ENCODE results near the gene AURKAIP1. TPM values are rescaled to one million over a fixed set of nuclear protein-coding genes. Genes with fewer than 3 reads are reported as not detected.

The AURKAIP1 gene
- total RNA-seq, 1 experiment from 2014 or later, result 180 TPM

GRCh38 chr1:1400576-1401456 is 25.8 kb upstream of the AURKAIP1 start:
- Histone ChIP-seq H3K27ac (no peak overlapping the region), H3K4me1 (replicated peaks) (peaks cover 33% of the 10 kb centered on the region), H3K36me3 (peaks cover 89% of the 10 kb centered on the region), H3K4me3 (peak overlapping the region; percentile 92), H3K27me3 (replicated peaks) (no peaks in the 10 kb centered on the region), H3K9me3 (replicated peaks) (no peaks in the 10 kb centered on the region)
- no peak for DNase-seq (ENCODE audit: low read depth in 1 of 2, low spot score in 2 of 2)

DNA sequence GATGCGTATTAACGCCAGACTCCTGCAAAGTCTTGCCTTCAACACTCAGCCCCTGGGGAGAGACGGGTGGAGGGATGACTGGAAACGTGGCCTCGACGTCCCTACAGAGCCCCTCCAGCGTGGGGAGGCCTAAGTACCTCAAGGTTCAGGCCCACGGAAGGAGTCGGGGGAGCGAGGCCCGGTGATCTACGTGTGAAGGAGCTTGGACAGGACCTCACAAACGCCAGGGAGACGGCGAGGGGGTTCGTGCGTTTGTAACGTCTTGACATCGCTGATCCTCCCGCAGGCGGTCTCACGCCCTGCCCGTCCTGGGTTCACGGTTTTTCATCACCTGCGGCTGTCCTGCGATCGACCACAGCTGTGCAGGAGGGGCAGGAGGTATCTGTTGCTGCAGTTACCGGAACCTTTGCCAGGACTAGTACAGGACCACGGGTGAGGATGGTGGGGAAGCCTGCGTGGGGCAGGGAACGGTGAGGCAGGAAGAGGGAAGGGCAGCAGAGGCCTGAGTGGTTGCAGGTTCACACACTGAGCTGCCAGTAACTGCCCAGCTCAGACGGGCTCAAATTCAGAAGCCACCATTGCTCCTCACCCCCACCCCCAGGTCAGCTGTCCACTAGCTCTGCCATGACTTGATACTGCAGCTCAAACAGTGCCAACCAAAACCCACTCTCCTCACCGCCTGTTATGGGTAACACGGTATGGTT is 25.0 kb upstream of the AURKAIP1 start:
- Histone ChIP-seq H3K9me3 (replicated peaks) (no peaks in the 10 kb centered on the region), H3K4me3 (peak overlapping the region; percentile 92), H3K27ac (peak overlapping the region; percentile 41; the same call in 1 of the 2 replicates), H3K27me3 (replicated peaks) (no peaks in the 10 kb centered on the region), H3K36me3 (peaks cover 89% of the 10 kb centered on the region), H3K4me1 (replicated peaks) (peaks cover 31% of the 10 kb centered on the region)
- no peak for DNase-seq (ENCODE audit: low read depth in 1 of 2, low spot score in 2 of 2)

DNA sequence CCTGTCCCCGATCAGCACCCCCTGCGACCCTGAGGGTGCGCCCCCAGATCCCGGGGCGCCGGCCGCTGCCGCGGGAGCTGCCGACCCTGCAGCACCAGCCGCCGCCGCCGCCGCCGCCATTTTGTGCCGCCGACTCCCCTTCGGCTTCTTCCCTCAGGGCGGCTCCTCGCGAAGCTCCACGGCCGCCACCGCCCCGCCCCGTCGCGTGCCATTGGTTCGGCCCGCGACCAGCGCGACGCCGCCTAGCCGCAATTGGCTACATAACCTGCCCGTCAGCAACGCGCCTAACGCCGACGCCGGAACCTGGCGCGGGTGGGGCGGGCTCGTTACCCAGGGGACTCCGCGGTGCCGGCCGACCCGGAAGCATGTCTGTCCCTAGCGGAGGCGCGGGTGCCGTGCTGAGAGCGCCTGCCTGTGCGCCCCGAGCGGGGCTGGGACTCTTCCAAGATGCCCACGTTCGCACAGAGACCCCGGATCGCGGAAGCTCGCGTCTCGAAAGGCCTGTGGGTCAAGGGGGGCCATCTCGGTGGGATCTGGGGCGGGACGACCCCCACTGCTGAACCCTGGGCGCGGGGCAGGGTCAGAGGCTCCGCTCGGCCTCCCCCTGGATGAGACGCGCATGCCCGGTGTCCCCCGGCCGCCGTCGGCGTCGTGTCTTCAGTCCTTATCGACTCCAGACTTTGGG is 24.3 kb upstream of the AURKAIP1 start, which contains the start of gene CCNL2:
Gene CCNL2 (minus strand): TSS at position 149 of the 685 bp plus-strand sequence. CDS start 29 bp downstream, at position 120.
- H3K9me3 ChIP-seq (replicated peaks), result no peaks in the 10 kb centered on the region
- H3K27ac ChIP-seq, result peak within 1 kb of the TSS; percentile 44
- DNase-seq (ENCODE audit: low read depth in 1 of 2, low spot score in 2 of 2), result peak; percentile 96 to 99
- peaks cover 31% of the 10 kb centered on the region for H3K4me1 ChIP-seq (replicated peaks)
- peaks cover 89% of the 10 kb centered on the region for H3K36me3 ChIP-seq
- peak within 1 kb of the TSS; percentile 92 for H3K4me3 ChIP-seq
- H3K27me3 ChIP-seq (replicated peaks), result no peaks in the 10 kb centered on the region

- H3K36me3 ChIP-seq, result peaks cover 91% of the 10 kb centered on the region
- peak overlapping the region; percentile 92 for H3K4me3 ChIP-seq
- DNase-seq (ENCODE audit: low read depth in 1 of 2, low spot score in 2 of 2), result no peak
- no peaks in the 10 kb centered on the region for H3K27me3 ChIP-seq (replicated peaks)
- H3K27ac ChIP-seq, result peak overlapping the region; percentile 44
- no peaks in the 10 kb centered on the region for H3K9me3 ChIP-seq (replicated peaks)
- H3K4me1 ChIP-seq (replicated peaks), result peaks cover 31% of the 10 kb centered on the region
Observed at GRCh38 chr1:1398677-1399186, 23.7 kb upstream of the AURKAIP1 start.

DNA sequence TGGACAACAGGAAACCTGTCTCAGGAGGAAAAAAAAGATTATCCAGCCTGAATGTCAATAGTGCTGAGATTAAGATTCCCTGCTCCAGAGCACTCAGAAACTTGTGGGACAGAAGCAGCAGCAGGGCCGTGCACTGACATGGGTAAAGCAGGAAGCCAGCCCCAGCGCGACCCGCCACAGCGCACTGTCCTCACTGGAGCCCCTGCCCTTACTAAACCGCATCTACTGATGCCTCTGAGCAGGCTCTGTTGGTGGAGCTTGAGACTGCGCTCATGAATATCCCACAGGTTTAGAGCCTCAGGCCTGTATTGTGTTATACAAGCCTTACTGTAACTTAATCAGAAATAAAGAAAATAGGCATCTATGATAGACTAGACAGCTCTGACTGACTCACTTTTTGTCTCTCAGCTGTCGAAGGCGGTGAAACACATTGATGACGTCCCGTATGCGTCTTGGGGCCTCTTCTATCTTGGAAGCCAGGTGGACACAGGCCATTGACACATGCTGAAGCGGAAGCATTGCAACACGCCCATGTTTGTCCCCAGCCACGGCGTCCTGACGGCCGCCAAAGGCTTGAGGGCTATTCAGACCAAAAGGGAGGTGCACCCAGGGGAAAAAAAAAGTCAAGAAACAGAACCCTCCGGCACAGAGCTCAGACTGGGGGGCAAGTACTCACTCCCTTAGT is 23.0 kb upstream of the AURKAIP1 start:
- H3K27me3 ChIP-seq (replicated peaks), result no peaks in the 10 kb centered on the region
- H3K4me3 ChIP-seq, result peak overlapping the region; percentile 92
- no peaks in the 10 kb centered on the region for H3K9me3 ChIP-seq (replicated peaks)
- peaks cover 91% of the 10 kb centered on the region for H3K36me3 ChIP-seq
- DNase-seq (ENCODE audit: low read depth in 1 of 2, low spot score in 2 of 2), result no peak
- H3K27ac ChIP-seq, result no peak overlapping the region
- H3K4me1 ChIP-seq (replicated peaks), result peaks cover 31% of the 10 kb centered on the region

DNA sequence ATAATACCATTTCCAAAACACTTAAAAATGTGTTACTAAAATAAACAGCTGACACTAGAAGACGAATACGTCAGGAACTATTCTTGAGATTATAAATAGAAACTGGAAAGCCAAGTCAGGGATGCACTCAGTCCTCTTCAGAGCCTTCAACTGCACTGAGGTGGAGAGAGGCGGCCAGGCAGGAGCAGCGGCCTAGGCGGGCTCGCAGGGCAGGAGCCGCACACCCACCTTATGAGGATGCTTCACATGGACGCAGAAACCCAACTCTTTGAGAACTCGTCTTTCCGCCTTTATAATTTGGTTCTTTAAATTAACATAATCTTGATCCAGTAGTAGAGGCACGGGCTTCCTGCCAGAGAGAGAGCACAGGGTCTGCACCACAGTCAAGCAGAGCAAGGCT is 20.2 kb upstream of the AURKAIP1 start:
- Histone ChIP-seq H3K9me3 (replicated peaks) (no peaks in the 10 kb centered on the region), H3K4me3 (no peak overlapping the region), H3K27ac (no peak overlapping the region), H3K27me3 (replicated peaks) (no peaks in the 10 kb centered on the region), H3K36me3 (peaks cover 91% of the 10 kb centered on the region), H3K4me1 (replicated peaks) (peaks cover 12% of the 10 kb centered on the region)
- no peak for DNase-seq (ENCODE audit: low read depth in 1 of 2, low spot score in 2 of 2)

GRCh38 chr1:1394116-1394515 is 19.1 kb upstream of the AURKAIP1 start:
- H3K27me3 ChIP-seq (replicated peaks), result no peaks in the 10 kb centered on the region
- no peak overlapping the region for H3K27ac ChIP-seq
- no peaks in the 10 kb centered on the region for H3K9me3 ChIP-seq (replicated peaks)
- DNase-seq (ENCODE audit: low read depth in 1 of 2, low spot score in 2 of 2), result no peak
- H3K36me3 ChIP-seq, result peaks cover 94% of the 10 kb centered on the region
- H3K4me3 ChIP-seq, result no peak overlapping the region
- peaks cover 10% of the 10 kb centered on the region for H3K4me1 ChIP-seq (replicated peaks)

GRCh38 chr1:1393428-1393827 is 18.4 kb upstream of the AURKAIP1 start:
- Histone ChIP-seq H3K36me3 (peaks cover 96% of the 10 kb centered on the region), H3K27ac (no peak overlapping the region), H3K9me3 (replicated peaks) (no peaks in the 10 kb centered on the region), H3K27me3 (replicated peaks) (no peaks in the 10 kb centered on the region), H3K4me3 (no peak overlapping the region), H3K4me1 (replicated peaks) (peaks cover 9% of the 10 kb centered on the region)
- DNase-seq (ENCODE audit: low read depth in 1 of 2, low spot score in 2 of 2), result no peak

DNA sequence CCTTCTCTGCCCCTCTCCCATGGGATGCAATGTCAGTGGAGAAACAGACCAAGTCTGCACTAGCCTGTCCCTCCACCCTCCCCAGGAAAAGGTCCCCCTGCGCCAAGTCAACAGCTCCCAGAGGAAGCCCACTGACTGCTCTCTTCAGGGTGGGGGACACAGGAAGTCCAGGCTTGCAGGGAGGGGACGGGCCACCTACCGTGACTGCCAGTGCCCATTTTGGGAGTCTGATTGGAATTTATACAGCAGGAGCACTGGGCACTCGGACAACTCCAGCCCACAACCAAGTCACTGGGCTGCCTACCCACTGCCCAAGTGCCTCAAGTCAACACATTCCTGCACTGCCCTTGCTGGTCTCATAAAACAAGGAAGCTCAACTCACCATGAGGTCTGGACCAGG is 18.0 kb upstream of the AURKAIP1 start:
- Histone ChIP-seq H3K9me3 (replicated peaks) (no peaks in the 10 kb centered on the region), H3K27me3 (replicated peaks) (no peaks in the 10 kb centered on the region), H3K27ac (no peak overlapping the region), H3K4me1 (replicated peaks) (peaks cover 5% of the 10 kb centered on the region), H3K36me3 (peaks cover 96% of the 10 kb centered on the region), H3K4me3 (no peak overlapping the region)
- DNase-seq (ENCODE audit: low read depth in 1 of 2, low spot score in 2 of 2), result no peak

DNA sequence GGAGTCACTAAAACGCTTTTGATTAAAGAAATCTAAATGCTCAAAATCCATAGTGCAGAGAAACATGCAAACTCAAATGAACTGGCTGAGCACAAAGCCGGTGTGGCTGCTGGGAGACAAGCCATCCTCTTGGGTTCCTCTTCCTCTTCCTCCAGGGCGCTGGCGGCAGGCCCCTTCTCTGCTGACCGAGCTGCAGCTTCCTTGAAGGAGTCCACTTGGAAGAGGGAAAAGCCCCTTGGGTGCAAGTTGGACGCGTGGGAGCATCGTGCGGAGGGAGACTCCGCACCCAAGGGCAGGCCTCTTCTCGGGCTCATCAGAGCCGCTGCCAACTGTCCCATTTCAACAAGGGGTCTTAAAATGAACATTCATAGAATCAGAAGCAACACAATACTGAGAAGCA is 16.2 kb upstream of the AURKAIP1 start:
- H3K4me1 ChIP-seq (replicated peaks), result no peaks in the 10 kb centered on the region
- no peak overlapping the region for H3K27ac ChIP-seq
- H3K36me3 ChIP-seq, result peaks cover 99% of the 10 kb centered on the region
- no peak for DNase-seq (ENCODE audit: low read depth in 1 of 2, low spot score in 2 of 2)
- H3K4me3 ChIP-seq, result no peak overlapping the region
- H3K27me3 ChIP-seq (replicated peaks), result no peaks in the 10 kb centered on the region
- H3K9me3 ChIP-seq (replicated peaks), result no peaks in the 10 kb centered on the region

DNA sequence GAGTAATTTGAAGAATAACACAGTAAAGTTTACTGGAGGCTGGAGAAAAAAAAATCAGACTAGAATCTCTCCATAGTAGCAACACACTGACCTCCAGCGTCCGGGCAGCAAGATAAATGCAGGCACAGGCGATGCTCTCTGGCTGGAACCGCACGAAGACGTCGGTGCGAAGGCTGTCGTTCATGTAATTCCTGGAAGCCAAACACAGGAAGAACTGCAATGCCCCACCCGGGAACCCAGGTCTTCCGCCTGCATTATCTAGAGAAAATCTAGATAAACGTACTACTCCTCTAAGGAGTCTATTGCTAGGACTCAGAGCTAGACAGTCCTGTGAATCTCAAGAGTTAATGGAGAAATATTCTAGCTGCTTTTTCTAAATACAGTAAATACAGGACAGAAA is 15.7 kb upstream of the AURKAIP1 start:
- Histone ChIP-seq H3K4me1 (replicated peaks) (no peaks in the 10 kb centered on the region), H3K36me3 (peaks cover 100% of the 10 kb centered on the region), H3K27ac (no peak overlapping the region), H3K4me3 (no peak overlapping the region), H3K9me3 (replicated peaks) (no peaks in the 10 kb centered on the region), H3K27me3 (replicated peaks) (no peaks in the 10 kb centered on the region)
- DNase-seq (ENCODE audit: low read depth in 1 of 2, low spot score in 2 of 2), result no peak

- Histone ChIP-seq H3K27ac (no peak overlapping the region), H3K9me3 (replicated peaks) (no peaks in the 10 kb centered on the region), H3K27me3 (replicated peaks) (no peaks in the 10 kb centered on the region), H3K4me3 (no peak overlapping the region), H3K4me1 (replicated peaks) (no peaks in the 10 kb centered on the region), H3K36me3 (peaks cover 84% of the 10 kb centered on the region)
- DNase-seq (ENCODE audit: low read depth in 1 of 2, low spot score in 2 of 2), result no peak
Observed at GRCh38 chr1:1388078-1388472, 13.1 kb upstream of the AURKAIP1 start.

All from SJSA1 (cell line).